Keratinocyte (primary cell): ENCODE results near the gene PIGC. TPM values are rescaled to one million over a fixed set of nuclear protein-coding genes. Genes with fewer than 3 reads are reported as not detected.
A peak's percentile ranks its signal among the peaks of the same experiment; 100 is the strongest.

Experiments used
- DNase-seq: peaks from one replicate; pipeline ENCODE4 v3.0.0-alpha.2; 2011; ENCODE audit warnings: low read depth, missing footprints, low spot score
- FAIRE-seq: peaks from 2 replicates; lab custom pipeline; 2011; peaks lifted over from hg19 to GRCh38; lab: Jason Lieb, UNC
- H2AFZ ChIP-seq: 2 replicates; pipeline ENCODE4 v1.6.0; 2012; ENCODE audit warnings: low read length, control low read depth, inconsistent platforms; ENCODE audit not compliant: control insufficient read depth
- H3K27ac ChIP-seq: 2 replicates; pipeline ENCODE4 v1.5.1; 2011; ENCODE audit warnings: low read length; ENCODE audit not compliant: control insufficient read depth, insufficient read depth
- H3K27me3 ChIP-seq: 3 replicates; pipeline ENCODE4 v1.6.0; 2011; ENCODE audit warnings: low read length; ENCODE audit not compliant: control insufficient read depth, insufficient read depth; ENCODE audit errors: extremely low read depth
- H3K36me3 ChIP-seq, 2 experiments: 2 replicates in 1 of 2; 3 replicates in 1 of 2; pipeline ENCODE4 v1.5.1; 2011; ENCODE audit warnings: low read length in 2 of 2, mild to moderate bottlenecking in 1 of 2; ENCODE audit not compliant: control insufficient read depth in 2 of 2, insufficient read depth in 2 of 2; ENCODE audit errors: extremely low read depth in 1 of 2
- H3K4me1 ChIP-seq: 3 replicates; pipeline ENCODE4 v1.5.1; 2011; ENCODE audit warnings: low read length; ENCODE audit not compliant: control insufficient read depth, insufficient read depth; ENCODE audit errors: extremely low read depth
- H3K4me2 ChIP-seq: 3 replicates; pipeline ENCODE4 v1.6.0; 2011; ENCODE audit warnings: low read depth, low read length; ENCODE audit not compliant: control insufficient read depth, insufficient read depth; ENCODE audit errors: extremely low read depth
- H3K4me3 ChIP-seq, 3 experiments: fragments of 200-600 bp in 1 of 3; sonication (generic) in 1 of 3; 2 replicates in 2 of 3; 3 replicates in 1 of 3; pipeline ENCODE4 v1.5.1; 2011 to 2016; ENCODE audit warnings: low read length in 3 of 3, mild to moderate bottlenecking in 3 of 3, control low read depth in 2 of 3, inconsistent platforms in 1 of 3, low read depth in 1 of 3, mixed read lengths in 1 of 3, mixed run types in 1 of 3, moderate library complexity in 1 of 3; ENCODE audit not compliant: control insufficient read depth in 2 of 3, insufficient read depth in 2 of 3; ENCODE audit errors: extremely low read depth in 1 of 3
- H3K79me2 ChIP-seq: 2 replicates; pipeline ENCODE4 v1.6.0; 2012; ENCODE audit warnings: low read length; ENCODE audit not compliant: control insufficient read depth, insufficient read depth
- H3K9ac ChIP-seq: 3 replicates; pipeline ENCODE4 v1.6.0; 2011; ENCODE audit warnings: low read length; ENCODE audit not compliant: control insufficient read depth, insufficient read depth; ENCODE audit errors: extremely low read depth
- H3K9me1 ChIP-seq: 3 replicates; pipeline ENCODE4 v1.6.0; 2011; ENCODE audit warnings: low read length; ENCODE audit not compliant: control insufficient read depth, insufficient read depth; ENCODE audit errors: extremely low read depth
- H3K9me3 ChIP-seq: 2 replicates; pipeline ENCODE4 v1.5.1; 2012; ENCODE audit warnings: low read depth, low read length; ENCODE audit not compliant: control insufficient read depth
- H4K20me1 ChIP-seq: 3 replicates; pipeline ENCODE4 v1.6.0; 2011; ENCODE audit warnings: low read length; ENCODE audit not compliant: control insufficient read depth, insufficient read depth; ENCODE audit errors: extremely low read depth
- CTCF ChIP-seq, 3 experiments: IDR thresholded peaks in 1 of 3; conservative IDR thresholded peaks in 1 of 3; optimal IDR thresholded peaks in 1 of 3; 2 replicates in 2 of 3; 3 replicates in 1 of 3; pipeline versions ENCODE3 to v1.5.1; 2011; ENCODE audit warnings: low read length in 3 of 3, mild to moderate bottlenecking in 3 of 3, moderate library complexity in 2 of 3, control low read depth in 1 of 3, inconsistent platforms in 1 of 3; ENCODE audit not compliant: insufficient read depth in 2 of 3; ENCODE audit errors: extremely low read depth in 1 of 3
- EZH2 ChIP-seq: IDR thresholded peaks from one replicate; pipeline ENCODE4 v1.6.1; 2012; ENCODE audit warnings: inconsistent platforms, mild to moderate bottlenecking, low read length, moderate library complexity
- dilution Hi-C: fragments of 300-500 bp; cut with MboI; formaldehyde crosslinking; loops from one replicate; pipeline ENCODE4 v1.7.0; 2020; ENCODE audit warnings: low sequenced_read_pairs; ENCODE audit not compliant: extremely low pct_ligation_motif_present
- polyA plus RNA-seq, 5 experiments: library from polyadenylated mRNA; depleted of rRNA in 3 of 5; stranded (reverse) in 3 of 5; stranded (forward) in 1 of 5; unstranded in 1 of 5; fragments of >200 nt; gene quantifications; 1 replicate in 1 of 5; 2 replicates in 3 of 5; 3 replicates in 1 of 5; pipeline versions ENCODE4 v1.2.1 to v1.2.3, GENCODE V29; 2011 to 2012; ENCODE audit warnings: missing spikeins in 2 of 5, low read depth in 1 of 5, low replicate concordance in 1 of 5

The PIGC gene
- polyA plus RNA-seq, 1 donor (not counting 4 experiments of a cell fraction or from before 2014, with no cell fraction given): 21.6 TPM

DNA sequence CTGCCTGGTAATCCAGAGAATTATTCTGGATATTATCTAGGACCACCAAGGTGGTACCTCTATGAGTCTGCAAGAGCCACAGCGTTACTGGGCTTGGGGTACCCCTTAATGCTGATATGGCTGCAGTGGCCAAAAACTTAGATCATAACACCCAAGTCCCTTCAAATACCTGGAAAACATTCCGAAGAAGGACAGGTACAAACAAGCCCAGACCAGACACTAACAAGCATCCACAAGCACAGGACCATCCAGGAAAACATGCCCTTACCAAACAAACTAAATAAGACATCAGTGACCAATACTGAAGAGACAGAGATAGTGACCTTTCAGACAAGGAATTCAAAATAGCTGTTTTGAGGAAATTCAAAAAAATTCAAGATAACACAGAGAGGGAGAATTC, 20.5 kb downstream of the PIGC start:
- Histone ChIP-seq H3K27ac (no peak overlapping the region), H3K9me1 (no peaks in the 10 kb centered on the region), H3K4me3 (no peak overlapping the region), H3K9me3 (no peaks in the 10 kb centered on the region), H2AFZ (no peak overlapping the region), H4K20me1 (no peaks in the 10 kb centered on the region), H3K4me1 (peaks cover 14% of the 10 kb centered on the region), H3K9ac (no peak overlapping the region), H3K36me3 (no peaks in the 10 kb centered on the region), H3K79me2 (no peaks in the 10 kb centered on the region), H3K4me2 (no peak overlapping the region), H3K27me3 (no peaks in the 10 kb centered on the region)
- DNase-seq: peak; percentile 69
- TF ChIP-seq CTCF (optimal IDR thresholded peaks at IDR 0.05 in 1 of 3, IDR thresholded peaks at IDR 0.05 in 1 of 3, conservative IDR thresholded peaks at IDR 0.05 in 1 of 3; ENCODE audit: extremely low read depth in 1 of 3, insufficient read depth in 2 of 3, low read length in 3 of 3): no peak
- no peak for TF ChIP-seq EZH2
- FAIRE-seq: peak; percentile 56
- dilution Hi-C loops: no loop called here

- Histone ChIP-seq H3K9ac (no peak overlapping the region), H3K27me3 (no peaks in the 10 kb centered on the region), H3K4me1 (peaks cover 26% of the 10 kb centered on the region), H3K9me3 (no peaks in the 10 kb centered on the region), H3K4me3 (no peak overlapping the region), H3K9me1 (no peaks in the 10 kb centered on the region), H2AFZ (no peak overlapping the region), H3K4me2 (no peak overlapping the region), H4K20me1 (no peaks in the 10 kb centered on the region), H3K36me3 (no peaks in the 10 kb centered on the region), H3K79me2 (no peaks in the 10 kb centered on the region), H3K27ac (no peak overlapping the region)
- dilution Hi-C loops: no loop called here
- no peak for FAIRE-seq
- DNase-seq: no peak
- no peak for TF ChIP-seq CTCF (optimal IDR thresholded peaks at IDR 0.05 in 1 of 3, IDR thresholded peaks at IDR 0.05 in 1 of 3, conservative IDR thresholded peaks at IDR 0.05 in 1 of 3; ENCODE audit: extremely low read depth in 1 of 3, insufficient read depth in 2 of 3, low read length in 3 of 3)
- no peak for TF ChIP-seq EZH2
Observed at GRCh38 chr1:172421974-172422604, 21.8 kb downstream of the PIGC start.
